Keratinocyte (primary cell): ENCODE data around the gene NEB.
"Not testable (repeated sequence)": the region's sequence is repeated elsewhere in the genome, so short reads cannot be mapped to it uniquely, and the experiment has no call there.

Experiments used
- CTCF ChIP-seq, 3 experiments: IDR thresholded peaks in 1 of 3; conservative IDR thresholded peaks in 1 of 3; optimal IDR thresholded peaks in 1 of 3; 2 replicates in 2 of 3; 3 replicates in 1 of 3; pipeline versions ENCODE3 to v1.5.1; 2011; ENCODE audit warnings: low read length in 3 of 3, mild to moderate bottlenecking in 3 of 3, moderate library complexity in 2 of 3, control low read depth in 1 of 3, inconsistent platforms in 1 of 3; ENCODE audit not compliant: insufficient read depth in 2 of 3; ENCODE audit errors: extremely low read depth in 1 of 3
- EZH2 ChIP-seq: IDR thresholded peaks from one replicate; pipeline ENCODE4 v1.6.1; 2012; ENCODE audit warnings: inconsistent platforms, mild to moderate bottlenecking, low read length, moderate library complexity

- not testable (repeated sequence) for TF ChIP-seq CTCF (optimal IDR thresholded peaks at IDR 0.05 in 1 of 3, IDR thresholded peaks at IDR 0.05 in 1 of 3, conservative IDR thresholded peaks at IDR 0.05 in 1 of 3; ENCODE audit: extremely low read depth in 1 of 3, insufficient read depth in 2 of 3, low read length in 3 of 3); EZH2
Observed at GRCh38 chr2:151557883-151558282, 176.4 kb downstream of the NEB start.
